Inflammatory macrophage (primary cell): ENCODE data around the gene TBC1D4.
A peak's percentile ranks its signal among the peaks of the same experiment; 100 is the strongest.

Experiments used
- DNase-seq, 2 donors: peaks; one replicate each; pipeline ENCODE4 v3.0.0-alpha.2; 2020 to 2022

Gene TBC1D4

DNA sequence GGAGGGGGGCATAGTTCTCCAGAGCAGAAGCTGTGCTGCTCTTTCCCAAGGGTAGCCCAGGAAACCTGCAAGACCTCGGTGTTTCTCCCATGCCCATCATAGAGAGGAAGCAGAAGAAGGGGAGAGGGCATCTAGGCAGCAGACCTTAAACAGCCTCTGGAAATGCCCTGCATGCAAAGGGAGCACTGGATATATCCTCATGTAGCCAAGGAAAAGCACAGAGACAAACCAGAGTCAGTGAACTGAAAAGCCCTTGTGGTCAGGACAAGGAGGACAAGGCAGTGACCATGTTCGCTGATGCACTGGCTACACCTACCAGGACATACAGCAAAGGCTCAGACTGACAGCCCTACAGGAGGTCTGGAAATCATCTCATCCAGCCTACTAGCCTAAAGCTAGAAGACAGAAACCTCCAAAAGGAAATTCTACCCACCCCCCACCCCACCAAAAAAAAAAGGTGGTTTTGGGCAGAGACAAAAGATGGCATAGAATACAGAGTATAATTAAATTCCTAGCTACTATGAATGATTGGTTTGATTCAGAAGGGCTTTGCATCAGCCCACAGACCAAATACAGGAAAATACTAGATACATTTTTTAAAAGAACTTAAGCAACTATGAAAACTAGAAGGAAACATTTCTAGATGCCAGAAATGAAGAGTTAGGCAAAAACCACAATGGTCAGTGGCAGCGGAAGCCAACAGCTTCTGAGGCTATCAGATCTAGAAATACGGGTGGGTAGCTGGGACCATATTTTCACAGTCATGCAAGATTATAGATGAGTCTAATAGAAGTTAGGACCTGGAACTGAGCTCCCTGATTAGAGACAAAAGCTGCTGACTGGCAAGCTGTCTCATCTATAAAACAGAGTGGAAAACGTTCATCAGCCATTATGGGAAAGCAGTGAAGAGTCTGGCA is 4.4 kb upstream of the TBC1D4 start:
- no peak for DNase-seq

DNA sequence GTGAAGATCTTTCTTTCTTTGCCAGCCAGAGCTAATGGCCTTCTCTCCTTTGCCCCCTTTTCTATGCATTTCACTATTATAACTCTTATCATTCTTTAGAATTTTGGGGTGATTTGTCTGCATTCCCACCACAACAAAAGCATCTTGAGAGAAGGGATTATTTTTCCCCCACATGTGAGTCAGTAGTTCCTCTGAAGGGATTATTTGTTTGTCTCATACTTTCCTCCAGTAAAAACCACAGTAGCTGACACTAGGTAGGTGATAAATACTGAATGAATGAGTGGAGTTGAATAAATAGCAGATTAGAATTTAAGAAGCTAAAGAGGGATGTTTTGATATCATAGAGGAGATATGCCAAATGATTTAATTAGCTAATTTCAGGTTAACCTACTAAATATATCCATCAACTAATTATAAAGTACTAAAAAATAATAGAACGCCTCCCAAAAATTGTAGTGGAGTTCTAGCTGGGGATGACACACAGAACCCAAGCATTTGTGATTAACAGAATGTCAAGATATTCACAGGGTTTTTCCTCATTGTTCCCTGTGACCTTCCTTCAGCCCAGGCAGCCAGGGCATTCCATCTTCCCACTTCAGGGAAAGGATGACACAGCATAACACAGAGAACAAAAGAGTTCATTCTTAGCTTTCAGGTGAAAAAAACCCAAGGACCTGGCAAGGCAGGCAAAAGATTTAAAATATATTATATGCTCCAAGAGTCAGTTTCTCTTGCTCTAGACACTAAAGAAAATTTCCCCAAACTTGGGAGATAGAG is 3.5 kb upstream of the TBC1D4 start:
- DNase-seq: no peak

DNA sequence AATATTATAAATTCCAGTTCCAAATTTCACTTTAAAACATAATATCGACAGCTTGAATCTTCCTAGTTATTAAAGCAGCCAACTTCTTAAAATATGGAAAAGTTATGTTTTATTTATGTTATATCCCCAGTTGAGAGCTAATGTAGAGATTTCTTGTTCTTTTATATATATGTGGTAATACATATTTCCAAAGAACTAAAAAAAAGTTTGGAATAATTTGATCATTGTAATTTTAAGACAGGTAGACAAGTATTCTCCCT is 781 bp upstream of the TBC1D4 start:
- no peak for DNase-seq

DNA sequence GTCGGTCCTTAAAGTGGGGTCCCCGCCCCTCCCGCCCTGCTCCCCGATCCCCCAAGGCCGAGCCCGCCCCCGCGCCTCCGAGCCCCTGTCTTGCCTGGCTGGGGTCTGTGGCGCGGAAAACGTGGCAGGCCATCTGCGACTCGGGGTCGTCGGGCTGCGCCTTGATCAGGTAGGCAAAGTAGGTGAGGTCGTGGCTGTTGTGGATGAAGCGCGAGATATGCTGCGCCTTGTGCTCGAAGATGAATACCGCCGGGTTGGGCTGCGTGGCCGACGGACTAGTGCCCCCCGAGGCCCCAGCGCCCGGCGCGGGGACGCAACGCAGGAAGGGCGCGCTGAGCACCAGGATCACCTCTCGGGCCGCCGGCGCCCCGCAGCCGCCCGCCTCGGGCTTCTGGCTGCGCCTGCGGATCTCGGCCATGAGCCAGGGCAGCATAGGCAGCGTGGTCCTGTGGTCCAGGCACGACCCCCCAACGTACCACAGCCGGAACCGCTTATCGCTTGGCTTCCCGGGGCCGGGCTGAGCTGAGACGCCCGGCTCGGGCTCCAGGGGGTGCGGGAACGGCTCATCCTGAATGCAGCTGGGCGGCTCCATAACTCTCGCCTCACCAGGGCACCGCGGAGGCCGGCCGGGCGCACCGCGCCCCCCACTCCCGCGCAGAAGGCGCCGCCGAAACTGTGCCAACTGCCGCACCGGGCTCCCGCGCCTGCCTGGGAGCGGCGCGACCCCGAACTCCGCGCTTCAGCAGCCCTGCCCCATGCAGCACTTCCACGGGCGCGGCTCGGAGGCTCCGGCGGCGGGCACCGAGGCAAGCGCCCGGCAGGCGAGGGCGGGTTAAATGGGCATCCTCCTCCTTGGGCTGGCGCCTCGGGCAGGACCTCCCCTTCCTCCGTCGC is 546 bp downstream of the TBC1D4 start:
- DNase-seq: peak in 1 of 2 donors; percentile 15

DNA sequence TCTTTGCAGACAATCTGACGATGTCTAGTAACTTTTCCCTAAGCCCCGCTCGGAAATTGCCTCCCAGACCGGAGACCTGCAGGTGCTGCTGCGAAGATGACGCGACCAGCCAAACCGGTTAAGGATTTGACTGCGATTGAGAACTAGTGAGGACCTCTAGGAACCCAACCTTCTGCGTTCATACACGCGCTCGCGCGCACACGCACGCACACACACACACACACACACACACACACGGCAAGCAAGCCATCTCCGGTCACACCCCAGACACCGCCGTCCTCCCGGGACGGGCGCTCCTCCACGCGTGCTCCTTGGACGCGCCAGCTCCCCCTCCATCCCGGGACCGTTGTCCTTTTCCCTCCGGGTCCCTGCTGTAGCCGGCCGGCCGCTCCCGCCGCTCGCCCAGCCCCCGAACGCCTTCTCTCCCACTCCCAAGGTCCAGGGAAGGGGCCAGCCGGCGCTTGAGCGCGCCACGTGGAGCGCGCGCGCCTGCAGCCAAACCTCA is 1.2 kb downstream of the TBC1D4 start:
- peak; percentile 11 to 22 for DNase-seq

DNA sequence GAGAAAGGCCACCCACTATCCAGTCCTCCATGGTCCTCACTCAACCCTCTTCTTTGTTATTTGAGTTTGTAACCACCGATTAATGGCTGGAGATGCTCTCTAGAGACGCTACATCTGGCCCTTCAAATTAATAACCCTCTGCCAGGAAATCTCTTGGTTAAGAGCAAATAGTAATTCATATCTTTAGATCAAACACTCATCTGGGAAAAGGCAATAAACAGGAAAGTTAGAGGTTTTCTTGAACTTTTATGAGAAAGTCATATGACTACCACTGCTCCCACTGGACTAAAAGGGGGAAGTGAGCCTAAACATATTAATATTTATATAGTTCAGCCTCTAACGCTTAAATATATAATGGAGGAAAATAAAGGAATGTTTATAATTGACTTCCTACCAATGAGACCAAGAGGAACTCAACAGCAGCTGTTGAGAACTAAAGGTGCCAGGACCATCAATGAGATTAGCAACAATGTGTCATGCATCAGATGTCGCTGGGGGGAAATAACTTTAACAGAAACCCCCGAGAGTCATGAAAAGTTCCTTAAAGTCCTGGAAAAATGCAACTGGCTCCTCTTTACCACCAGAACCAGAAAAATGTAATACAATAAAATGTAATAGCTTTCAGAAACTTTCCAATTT is 2.7 kb downstream of the TBC1D4 start:
- DNase-seq: no peak

DNA sequence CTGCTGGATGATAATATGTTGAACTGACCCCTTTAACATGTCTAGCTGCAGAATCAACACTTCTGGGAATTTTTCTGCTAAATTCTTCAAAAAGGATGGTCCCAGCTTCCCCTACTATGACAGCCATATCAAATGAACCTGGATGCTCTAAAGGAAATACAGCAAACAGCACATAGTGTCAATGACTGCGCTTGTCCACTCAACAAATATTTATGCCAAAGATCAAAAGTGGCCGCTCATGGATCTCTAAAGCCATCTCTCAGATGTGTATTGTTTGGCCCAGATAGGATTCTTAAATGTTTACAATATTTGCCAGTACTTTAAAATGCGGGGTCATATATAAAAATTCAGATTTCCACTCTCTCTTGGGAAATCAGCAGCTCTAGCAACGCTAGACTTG is 3.3 kb downstream of the TBC1D4 start:
- no peak for DNase-seq

DNA sequence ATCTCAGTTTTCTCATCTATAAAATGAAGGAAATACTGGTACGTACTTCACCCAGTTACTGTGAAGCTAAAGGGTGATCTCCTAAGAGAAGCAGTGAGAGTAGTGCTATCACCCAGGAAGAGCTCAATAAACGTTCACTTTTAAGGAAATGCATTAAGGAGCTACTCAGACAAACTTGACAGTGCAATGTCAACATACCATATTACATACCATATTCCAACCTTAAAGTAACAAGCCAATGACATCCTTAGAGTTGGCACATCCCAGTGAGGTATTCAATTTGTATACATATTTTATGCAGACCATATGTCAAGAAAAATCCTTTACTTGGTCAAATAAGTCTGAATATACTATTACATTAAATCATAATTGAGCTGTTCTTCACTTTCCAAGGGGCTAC is 7.0 kb downstream of the TBC1D4 start:
- no peak for DNase-seq

DNA sequence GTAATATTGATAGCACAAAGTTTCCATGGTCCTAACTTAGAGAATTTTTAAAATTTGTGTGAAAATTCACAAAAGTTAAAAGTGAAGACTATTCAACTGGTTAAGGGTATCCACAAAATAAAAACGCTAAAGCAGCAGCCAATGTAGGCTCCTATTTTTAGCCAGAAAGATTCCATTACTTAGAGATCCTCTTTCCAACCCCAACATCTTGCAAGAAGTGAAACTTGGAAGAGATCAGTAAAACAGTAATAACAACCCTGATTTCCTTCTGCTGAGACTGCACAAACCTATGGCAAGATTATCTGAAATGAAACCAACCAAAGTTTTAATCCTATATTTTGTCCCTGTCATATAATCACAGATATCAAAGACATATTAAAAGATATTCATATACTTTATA is 8.5 kb downstream of the TBC1D4 start:
- no peak for DNase-seq

DNA sequence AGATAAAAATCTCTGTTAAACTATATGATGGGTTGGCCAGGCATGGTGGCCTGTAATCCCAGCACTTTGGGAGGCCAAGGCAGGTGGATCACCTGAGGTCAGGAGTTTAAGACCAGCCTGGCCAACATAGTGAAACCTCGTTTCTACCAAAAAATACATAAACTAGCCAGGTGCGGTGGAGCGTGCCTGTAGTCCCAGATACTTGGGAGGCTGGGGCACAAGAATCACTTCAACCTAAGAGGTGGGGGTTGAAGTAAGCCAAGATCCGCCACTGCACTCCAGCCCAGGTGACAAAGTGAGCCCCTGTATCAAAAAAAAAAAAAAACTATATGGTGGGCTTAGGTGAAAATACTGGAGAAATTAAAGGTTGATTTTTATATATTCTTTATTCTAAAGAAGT is 11.3 kb downstream of the TBC1D4 start:
- DNase-seq: no peak

DNA sequence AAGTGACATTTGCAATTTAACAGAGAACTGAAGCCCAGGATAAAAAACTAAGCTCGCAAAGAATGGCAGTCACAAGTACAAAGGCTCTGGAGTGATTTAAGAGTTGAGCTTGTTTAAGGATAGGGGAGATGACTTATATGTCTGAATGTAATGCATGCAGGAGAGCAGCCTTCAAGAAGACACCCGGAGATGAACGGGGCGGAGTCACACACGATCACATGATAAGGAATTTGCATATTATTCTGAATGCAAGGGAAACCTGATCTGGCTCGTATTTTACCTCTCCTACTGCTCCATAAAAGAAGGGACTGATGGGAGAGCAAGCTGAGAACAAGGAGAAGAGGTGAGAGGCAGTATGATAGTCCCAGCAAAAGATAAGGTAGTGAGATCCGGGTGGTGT is 12.9 kb downstream of the TBC1D4 start:
- no peak for DNase-seq

DNA sequence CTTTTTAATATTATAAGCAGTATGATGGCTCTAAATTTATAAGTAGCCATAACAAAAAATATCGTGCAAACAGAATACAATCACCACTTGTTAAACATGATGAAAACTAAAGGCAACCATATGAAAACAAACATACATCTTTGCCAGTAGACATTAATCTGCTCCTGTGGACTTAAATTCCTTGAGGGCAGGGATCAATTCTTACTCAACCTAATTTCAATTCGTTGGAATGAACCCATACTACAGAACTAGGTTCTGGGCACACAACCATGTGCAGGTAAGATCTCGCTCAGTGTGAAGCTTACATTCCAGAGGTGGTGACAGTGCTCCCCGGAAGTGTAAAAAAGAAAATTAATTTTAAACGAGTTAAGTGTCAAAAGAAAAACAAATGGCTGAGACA is 13.4 kb downstream of the TBC1D4 start:
- DNase-seq: no peak

DNA sequence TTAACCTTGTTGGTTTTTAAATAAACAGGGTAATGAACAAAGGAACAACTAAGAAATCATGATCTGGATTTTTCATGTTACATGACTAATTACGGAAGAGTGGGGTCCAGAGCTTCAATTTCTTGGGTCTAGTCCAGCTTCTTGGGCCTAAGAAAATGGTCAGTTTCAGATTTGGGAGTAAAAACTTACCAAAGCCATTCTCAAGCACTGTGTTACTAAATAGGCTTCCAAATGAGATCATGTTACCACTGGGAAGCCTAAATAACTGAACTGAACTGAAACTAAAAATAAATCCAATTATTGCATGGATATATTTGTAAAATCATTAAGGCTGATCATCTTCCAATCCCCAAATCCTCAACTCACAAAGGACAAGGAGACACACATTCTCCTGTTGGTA is 13.9 kb downstream of the TBC1D4 start:
- no peak for DNase-seq

DNA sequence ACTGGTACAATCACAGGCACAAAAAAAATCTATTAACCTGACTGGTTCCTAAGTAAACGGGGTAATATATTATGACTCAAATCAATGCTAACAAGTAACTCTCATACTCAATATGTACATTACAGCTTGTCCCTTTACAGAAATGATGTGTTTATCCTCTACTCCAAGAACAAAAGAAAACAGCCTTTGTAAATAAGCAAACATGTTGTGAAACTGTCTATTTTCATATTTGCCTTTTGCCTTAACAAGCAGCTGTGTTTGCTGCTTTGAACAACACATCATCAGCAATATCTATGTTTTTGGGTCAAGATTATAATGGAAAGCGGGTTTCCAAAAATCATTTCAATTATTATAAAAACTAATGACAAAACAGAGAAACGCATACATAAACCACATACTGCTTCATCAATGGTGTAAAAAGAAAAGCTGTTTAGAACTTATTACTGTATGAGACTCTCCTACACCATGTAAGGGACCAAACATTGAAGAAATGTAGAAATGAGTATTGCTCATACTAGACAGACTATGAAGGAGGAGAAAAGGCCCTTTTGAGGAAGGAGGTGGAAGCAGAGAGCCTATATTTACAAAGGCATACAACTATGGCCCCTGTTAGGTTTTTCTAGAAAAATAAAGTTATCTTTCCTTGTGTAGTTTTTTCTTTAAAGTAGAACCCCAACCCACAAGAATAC is 14.8 kb downstream of the TBC1D4 start:
- DNase-seq: no peak

DNA sequence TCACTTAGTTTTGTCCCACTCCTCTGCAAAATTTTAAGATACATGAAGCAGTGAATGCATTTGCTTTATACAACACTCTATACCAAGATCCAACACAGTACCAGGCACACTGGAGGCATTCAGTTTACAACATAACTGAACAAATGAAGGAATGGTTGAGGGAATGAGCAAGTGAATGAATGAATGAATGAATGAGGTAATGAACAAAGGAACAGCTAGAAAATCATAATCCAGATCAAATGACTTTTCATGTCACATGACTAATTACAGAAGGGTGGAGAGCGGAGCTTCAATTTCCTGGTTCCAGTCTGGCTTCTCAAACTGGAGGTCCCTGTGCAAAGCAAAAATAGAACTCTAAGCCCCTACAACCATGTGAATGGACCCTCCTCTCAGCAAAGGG is 16.7 kb downstream of the TBC1D4 start:
- DNase-seq: no peak

DNA sequence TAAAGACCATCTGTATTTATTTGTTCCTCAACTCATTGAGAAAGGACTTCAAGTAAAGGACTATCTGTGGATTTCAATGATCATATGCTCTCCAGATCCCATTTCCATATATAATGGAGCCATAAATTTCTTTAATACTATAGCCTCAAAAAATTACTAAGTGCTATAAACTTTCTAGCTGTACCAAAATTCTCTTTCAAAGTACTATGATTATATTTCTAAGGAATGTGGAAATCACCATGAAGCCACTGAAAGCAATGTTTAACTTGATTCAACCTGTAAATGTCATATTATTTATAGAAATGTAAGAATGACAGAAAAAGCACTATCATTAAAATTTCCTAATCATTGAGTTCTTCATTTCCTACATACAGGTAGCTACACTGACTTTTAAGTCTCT is 20.7 kb downstream of the TBC1D4 start:
- DNase-seq: no peak

DNA sequence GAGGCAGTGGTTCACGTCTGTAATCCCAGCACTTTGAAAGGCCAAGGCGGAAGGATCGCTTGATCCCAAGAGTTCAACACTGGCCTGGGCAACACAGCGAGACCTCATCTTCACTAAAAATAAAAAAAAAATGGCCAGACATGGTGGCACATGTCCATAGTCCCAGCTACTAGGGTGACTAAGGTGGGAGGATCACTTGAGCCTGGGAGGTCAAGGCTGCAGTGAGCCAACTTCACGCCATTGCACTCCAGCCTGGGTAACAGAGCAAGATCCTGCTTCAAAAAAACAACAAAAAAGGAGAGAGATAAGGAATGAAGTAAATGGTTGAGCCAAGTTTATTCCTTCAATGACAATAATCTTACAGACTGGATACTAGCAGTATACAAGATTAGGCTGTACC is 21.3 kb downstream of the TBC1D4 start:
- no peak for DNase-seq

DNA sequence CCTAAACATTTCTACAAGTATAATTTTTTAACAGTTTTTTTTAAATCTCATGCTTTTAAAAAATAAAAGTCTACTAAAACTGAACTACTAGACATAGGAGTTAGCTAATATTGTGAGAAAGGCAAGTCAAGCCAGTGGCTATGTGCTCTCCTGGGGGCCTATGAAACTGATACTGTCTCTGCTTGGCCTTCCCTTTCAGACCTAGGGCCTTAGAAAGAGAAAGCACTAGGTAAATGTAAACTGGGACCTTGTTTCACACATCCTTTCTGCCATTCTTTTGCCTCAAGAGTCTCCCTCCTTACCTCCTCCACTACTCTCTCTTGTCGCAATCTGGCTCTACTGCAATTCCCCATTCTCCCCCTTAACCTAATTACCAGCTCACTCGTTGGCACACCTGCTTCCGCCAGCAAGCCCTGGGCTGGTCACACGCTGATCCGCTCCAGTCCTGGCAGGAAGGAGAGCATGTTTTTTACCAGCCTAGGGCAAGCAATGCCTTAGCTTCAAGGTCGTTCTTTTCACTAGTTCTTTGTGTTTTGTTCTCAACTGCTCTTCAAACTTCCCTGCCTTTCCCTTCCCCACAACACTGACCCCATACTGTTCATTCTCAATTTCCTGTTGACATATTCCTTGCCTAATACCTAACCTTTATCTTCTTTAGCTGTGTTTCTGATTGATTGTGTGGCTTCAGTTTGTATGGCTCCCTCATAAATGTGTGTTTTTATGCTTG is 23.1 kb downstream of the TBC1D4 start:
- peak in 1 of 2 donors; percentile 1 for DNase-seq

DNA sequence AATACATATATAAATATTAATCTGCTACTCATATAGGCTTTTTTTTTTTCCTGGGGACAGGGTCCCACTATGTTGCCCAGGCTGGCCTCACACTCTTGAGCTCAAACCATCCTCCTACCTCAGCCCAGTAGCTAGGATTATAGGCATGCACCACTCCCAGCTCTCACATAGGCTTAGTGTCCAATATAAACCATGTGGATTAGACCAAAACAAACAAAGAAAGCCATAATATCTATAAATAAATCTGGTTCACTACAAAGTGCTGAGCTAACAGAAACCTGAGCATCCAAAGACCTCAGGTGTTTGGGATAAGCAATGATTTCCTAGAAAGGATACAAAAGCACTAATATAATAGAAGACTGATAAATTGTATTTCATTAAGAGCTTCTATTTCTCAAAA is 26.0 kb downstream of the TBC1D4 start:
- no peak for DNase-seq

DNA sequence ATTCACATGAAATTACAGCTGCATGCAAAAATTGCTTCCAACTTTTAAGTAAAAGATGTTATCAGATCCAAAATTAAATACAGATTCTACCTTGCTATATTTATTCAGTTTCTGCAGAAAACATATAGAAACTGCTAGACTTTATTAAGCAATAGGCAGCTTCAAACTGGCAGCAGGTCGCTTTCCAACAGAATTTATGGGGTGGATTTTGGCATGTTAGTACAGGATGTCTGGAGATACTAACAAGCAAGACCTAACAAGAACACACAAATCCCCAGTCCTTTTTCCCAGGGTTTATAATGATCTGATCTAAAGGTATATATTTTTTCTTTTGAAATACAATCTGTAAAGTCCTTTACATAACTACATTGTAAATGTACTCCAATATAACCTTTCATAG is 27.5 kb downstream of the TBC1D4 start:
- DNase-seq: no peak

DNA sequence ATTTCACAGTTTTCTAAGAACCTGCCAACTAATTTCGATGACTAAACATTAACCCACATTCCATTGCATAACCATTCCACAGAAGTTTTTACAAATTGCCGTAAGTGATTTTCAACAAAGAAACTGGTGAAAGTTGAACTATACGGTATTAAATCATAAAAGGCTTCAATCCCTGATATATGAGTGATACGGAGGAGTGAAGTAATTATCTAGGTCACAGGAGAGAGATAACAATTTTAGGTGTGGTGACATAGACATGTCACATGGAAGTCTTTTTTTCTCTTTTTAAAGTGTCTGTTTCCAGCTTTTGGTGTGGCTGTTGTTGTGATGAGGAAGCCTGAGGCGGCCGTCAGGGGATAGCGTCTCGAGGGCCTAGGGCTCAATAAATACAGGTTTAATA is 29.4 kb downstream of the TBC1D4 start:
- no peak for DNase-seq
